Stimulated activated CD4-positive, alpha-beta T cell treated with anti-CD3 and anti-CD28 coated beads, Interleukin-1b, Interleukin-23, amount 100 ng/mL, for 48 hours (primary cell): ENCODE data around the gene RTTN.
"Not testable (repeated sequence)": the region's sequence is repeated elsewhere in the genome, so short reads cannot be mapped to it uniquely, and the experiment has no call there.

ENCODE experiments used
- DNase-seq: peaks from one replicate; pipeline ENCODE4 v3.0.0-alpha.2; 2020

RTTN gene

GRCh38 chr18:70019991-70020390 is 185.5 kb downstream of the RTTN start:
- DNase-seq = no peak

- DNase-seq = no peak
These were observed 186.4 kb downstream of the RTTN start for GRCh38 chr18:70019136-70019535.

GRCh38 chr18:70015127-70015526 is 190.4 kb downstream of the RTTN start:
- no peak for DNase-seq

GRCh38 chr18:70005580-70005979 is 199.9 kb downstream of the RTTN start:
- no peak for DNase-seq

- DNase-seq = no peak
These were observed 200.8 kb downstream of the RTTN start for GRCh38 chr18:70004696-70005095.

GRCh38 chr18:69999656-70000055 is 205.8 kb downstream of the RTTN start:
- no peak for DNase-seq

- DNase-seq = no peak
These were observed 206.9 kb downstream of the RTTN start for GRCh38 chr18:69998523-69998987.

- no peak for DNase-seq
These were observed 208.3 kb downstream of the RTTN start for GRCh38 chr18:69996951-69997798.

- no peak for DNase-seq
These were observed 209.1 kb downstream of the RTTN start for GRCh38 chr18:69996417-69996816.

GRCh38 chr18:69995774-69996173 is 209.7 kb downstream of the RTTN start:
- no peak for DNase-seq

GRCh38 chr18:69992776-69993175 is 212.7 kb downstream of the RTTN start:
- no peak for DNase-seq

GRCh38 chr18:69987870-69988269 is 217.6 kb downstream of the RTTN start:
- no peak for DNase-seq

GRCh38 chr18:69985239-69985638 is 220.2 kb downstream of the RTTN start:
- DNase-seq = no peak

- DNase-seq = no peak
These were observed 223.1 kb downstream of the RTTN start for GRCh38 chr18:69982417-69982816.

- no peak for DNase-seq
These were observed 223.5 kb downstream of the RTTN start for GRCh38 chr18:69981948-69982347.

GRCh38 chr18:69980982-69981804 is 224.3 kb downstream of the RTTN start:
- DNase-seq = no peak

GRCh38 chr18:69980509-69980908 is 225.0 kb downstream of the RTTN start:
- no peak for DNase-seq

- no peak for DNase-seq
These were observed 226.5 kb downstream of the RTTN start for GRCh38 chr18:69978732-69979715.

GRCh38 chr18:69975294-69975693 is 230.2 kb downstream of the RTTN start:
- not testable (repeated sequence) for DNase-seq

- no peak for DNase-seq
These were observed 231.1 kb downstream of the RTTN start for GRCh38 chr18:69974365-69974764.

GRCh38 chr18:69969491-69969890 is 236.0 kb downstream of the RTTN start:
- no peak for DNase-seq

GRCh38 chr18:69968039-69968438 is 237.4 kb downstream of the RTTN start:
- DNase-seq = peak; percentile 45

- no peak for DNase-seq
These were observed 242.3 kb downstream of the RTTN start for GRCh38 chr18:69963196-69963595.
